ENCODE measurements around the gene RTF2. TPM values are rescaled to one million over a fixed set of nuclear protein-coding genes. Genes with fewer than 3 reads are reported as not detected.
A peak's percentile ranks its signal among the peaks of the same experiment; 100 is the strongest.

The RTF2 gene
- polyA plus RNA-seq, 12 donors = 91.7 to 162 (median 102) TPM; not detected in 1

DNA sequence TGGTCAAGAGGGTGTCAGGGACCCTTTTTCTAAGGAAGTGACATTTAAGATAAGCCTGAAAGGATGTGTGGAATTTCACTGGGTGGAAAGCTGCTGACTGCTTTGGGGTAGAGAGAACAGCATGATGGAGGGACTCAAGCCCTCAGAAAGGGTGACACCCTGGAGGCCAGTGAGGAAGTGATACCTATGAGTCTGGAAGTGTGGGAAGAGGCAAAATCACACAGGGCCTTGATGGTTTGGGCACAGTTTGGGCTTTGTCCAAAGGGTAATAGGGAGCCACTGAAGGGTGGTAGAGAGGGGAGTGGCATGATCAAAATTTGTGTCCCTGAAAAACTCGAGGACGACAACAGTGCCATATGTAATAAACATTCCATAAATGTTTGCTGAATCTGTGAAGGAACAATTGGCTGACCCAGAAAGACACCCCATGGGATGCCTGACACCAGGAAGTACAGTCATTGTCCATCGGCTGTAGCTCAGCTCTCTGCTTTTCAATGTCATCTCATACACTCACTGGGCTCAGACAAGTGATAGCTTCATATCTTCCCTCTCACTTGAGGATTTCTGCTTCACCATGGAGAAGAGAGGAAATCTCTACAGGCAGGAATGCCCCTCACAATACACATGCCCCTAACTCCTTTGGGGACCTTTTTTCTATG, 35.1 kb upstream of the RTF2 start:
- no peak for DNase-seq

- peak; percentile 24 for DNase-seq
These were observed 34.6 kb upstream of the RTF2 start for GRCh38 chr20:56433880-56434255.

DNA sequence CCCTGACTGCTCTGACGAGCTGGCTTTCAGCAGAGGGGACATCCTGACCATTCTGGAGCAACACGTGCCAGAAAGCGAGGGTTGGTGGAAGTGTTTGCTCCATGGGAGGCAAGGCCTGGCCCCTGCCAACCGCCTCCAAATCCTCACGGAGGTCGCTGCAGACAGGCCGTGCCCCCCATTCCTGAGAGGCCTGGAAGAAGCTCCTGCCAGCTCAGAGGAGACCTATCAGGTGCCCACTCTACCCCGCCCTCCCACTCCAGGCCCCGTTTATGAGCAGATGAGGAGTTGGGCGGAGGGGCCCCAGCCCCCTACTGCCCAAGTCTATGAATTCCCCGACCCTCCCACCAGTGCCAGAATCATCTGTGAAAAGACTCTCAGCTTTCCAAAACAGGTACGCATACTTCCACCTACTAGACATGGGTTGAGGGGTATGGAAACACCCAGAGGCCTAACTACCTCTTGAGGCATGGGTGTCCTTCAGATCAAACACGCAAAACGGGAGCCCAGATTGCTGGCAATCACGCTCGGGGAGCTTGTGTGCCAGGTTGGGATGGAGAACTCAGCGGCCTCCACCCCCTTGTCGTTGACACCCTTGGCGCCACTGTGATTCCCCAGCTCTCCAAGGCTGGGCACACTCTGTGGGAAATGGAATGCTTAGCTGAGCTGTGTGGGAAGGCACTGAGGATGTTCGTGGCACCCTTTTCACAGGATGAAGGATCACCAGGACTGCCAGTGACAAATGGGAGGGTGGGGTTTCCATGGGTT, 31.0 kb upstream of the RTF2 start:
- no peak for DNase-seq

DNA sequence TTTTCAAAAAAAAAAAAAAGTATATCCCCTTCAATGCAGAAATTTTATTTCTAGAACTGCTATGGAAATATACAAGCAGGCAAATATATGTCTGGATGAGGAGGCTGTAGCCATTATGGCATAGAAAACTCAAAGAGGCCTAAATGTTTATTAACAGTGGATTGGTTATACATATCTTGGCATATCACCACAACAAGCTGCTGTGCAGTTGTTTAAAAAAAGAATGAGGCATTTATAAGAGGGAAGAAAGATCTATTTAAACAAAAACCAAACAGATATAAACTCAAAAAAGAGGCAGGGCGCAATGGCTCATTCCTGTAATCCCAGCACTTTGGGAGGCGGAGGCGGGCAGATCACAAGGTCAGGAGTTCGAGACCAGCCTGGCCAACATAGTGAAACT, 30.1 kb upstream of the RTF2 start:
- DNase-seq = no peak

DNA sequence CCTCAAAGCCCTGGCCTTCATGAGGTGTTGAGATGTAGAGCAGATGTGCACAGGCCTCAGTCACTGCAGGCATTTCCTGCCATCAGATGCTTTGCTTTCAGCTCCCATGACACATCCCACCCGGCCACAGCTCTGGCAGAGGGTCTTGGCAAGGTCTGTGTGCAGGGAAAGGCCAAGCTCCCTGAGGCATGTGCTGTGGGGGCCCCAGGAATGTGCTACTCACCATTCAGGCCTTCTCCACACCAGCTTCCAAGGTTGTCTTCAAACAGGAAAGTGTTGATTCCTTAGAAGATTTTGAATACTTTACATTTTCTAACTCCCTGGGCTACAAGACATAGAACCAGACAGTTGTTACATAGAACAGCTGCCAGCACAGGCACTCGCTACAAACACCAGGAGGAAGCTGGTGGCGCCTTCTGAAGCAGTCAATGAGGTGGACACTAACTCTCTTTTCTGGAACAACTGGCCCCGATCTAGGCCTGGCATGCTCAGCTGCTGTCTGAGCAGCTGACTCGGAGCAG, 28.6 kb upstream of the RTF2 start:
- DNase-seq = peak; percentile 58

DNA sequence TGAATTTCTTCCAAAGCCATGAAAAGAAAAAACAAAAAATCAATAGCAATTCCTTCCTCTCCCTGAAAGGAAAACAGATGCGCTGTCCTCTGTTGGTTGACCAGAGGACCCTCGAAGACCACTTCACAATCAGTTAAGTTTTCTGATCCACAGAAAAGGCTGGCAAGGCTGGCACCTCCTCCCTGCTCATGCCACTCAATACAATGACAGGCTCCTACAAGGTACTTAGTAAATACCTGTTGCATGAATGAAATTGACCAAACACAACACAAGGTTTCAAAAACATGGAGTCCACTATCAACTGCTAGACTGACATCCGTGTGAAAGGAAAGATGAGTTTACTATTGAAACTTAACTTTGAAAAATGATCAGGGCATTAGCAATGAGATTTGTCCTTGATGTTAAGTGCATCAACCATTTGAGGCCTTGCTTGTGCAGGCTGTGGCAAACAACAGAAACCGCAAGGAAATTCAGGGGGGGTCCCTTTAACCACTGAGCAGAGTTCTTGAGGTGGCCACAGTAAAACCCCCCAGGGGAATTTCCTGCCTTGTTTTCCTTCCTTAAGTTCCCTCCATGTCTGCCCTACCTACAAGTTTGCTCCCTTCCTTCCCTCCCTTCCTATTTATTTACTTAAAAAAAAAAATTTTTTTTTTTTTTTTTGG, 27.9 kb upstream of the RTF2 start:
- DNase-seq = no peak

DNA sequence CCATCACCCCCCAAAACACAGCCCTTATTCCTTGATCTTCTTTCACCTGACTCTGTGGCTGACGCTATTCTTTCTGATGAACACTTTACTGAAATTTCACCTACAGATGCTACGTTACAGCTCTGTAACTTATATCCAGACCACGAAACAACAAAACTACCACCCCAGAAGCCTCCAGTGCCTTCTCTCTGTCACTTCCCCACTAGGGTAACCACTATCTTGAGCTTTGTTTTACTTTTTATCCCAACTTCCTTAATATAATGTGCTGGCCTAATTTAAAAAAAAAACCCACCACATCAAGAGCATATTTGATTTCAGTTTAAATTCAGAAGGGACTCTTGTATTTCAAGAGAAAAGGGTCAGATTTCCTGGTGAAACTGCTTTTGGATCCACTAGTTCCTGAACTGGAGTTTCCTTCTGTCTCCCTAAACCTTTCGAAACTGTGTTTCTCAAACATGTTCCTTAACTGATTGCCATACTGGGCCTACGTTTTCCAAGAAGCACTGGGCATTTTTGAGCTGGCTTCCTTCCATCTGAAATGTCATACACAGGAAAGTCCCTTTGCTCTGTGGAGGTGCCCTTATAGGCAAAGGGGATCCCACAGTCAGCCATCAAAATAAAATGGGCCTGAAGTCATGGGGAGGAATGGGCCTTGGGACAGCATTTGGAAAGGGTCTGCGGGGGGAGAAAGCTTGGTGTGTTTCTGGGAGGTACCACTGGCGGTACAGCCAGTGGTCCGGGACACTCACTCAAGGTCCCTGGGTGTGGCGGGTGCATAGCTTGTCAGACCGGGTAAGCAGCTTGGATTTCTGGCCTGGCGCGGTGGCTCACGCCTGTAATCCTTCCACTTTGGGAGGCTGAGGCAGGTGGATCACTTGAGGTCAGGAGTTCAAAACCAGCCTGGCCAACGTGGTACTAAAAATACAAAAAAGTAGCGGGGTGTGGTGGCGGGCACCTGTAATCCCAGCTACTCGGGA, 25.8 kb upstream of the RTF2 start:
- DNase-seq = no peak

DNA sequence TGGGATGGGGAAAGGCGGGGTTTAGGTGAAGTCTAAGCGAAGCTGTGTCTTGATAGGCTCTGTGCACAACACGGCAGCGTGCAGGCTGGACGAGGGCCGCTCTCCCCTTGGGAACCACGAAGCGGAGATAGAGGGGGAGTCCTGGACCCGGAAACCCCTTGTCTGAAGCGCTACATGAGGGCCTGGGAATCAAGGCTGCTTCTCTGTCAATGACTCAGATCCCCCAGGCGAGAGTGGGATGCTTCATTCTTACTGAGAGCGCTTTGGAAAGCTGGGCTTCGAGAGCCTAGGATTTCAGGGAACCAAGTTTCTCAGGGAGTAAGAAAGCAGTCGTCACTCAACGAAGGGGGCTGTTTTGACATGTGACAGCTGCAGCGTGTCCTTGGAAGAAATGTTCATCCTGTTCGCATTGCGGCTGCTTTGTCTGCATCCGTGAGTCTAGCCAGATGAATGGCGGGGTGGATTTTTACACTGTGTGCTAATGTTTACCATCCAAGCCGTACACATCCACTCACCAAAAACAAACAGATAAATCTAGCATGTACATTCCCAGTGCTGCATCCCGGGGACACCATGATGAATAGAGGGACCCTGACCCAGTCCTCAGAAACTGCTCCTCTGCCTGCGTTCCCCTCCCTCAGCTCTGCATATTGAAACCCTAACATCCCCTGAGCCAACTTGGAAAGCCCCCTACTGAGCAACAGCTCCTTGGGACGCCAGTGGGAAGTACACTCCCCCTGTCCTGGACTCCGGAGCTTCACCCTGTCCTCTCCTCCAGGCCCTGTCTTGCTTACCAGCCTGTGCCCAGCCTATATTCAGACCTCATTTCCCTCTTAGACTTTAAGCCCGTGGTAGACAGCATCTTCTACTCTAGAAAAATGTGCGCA, 24.5 kb upstream of the RTF2 start:
- no peak for DNase-seq

GRCh38 chr20:56445130-56445529, 23.3 kb upstream of the RTF2 start:
- no peak for DNase-seq

DNA sequence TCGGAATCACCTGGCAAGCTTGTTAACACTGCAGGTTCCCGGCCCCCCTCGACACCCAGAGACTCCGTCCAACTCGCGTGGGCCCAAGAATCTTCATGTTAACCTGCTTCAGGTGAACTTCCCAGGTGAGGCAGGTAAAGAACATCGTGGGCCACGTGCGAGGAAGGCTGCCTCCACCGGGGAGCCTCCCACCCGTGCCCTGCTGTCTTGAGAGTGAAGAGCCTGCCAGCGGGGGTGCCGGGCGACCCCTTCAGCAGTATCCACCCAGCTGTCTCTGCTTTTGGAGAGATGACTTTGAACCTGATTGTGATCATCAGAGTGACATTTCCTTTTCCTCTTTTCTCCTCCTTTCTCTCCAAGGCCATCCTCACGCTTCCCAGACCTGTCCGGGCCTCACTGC, 22.9 kb upstream of the RTF2 start:
- no peak for DNase-seq

DNA sequence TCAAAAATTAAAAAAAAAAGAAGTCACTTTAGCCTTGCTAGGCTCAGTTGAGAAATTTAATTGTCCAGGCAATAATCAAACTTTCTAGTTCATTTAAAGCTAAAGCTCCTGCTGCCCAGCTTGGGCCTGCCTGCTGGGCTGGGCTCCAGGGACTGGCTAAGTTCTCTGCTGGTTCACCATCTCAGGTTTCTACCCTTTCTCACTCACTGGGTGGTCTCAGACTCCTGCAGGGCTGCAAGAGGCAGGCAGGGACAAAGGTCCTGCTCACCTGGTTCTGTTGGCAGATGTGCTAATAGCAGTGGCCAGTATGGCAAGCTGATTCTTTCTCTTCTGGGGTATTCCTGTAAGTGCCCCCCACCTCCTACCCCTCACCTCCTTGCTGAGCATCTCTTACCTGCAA, 21.2 kb upstream of the RTF2 start:
- DNase-seq = no peak

DNA sequence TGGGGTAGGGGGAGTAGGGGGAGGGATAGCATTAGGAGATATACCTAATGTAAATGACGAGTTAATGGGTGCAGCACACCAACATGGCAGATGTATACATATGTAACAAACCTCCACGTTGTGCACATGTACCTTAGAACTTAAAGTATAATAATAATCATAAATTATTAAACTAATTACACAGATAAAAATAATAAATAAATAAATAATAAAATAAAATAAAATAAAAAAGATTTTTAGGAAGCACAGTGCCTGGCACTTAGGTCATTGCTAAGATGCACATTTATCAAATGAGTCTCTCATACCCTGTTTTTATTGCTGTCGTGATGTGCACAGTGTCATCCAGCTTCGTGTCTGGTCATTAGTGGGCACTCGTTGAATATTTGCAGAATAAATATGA, 19.0 kb upstream of the RTF2 start:
- no peak for DNase-seq

DNA sequence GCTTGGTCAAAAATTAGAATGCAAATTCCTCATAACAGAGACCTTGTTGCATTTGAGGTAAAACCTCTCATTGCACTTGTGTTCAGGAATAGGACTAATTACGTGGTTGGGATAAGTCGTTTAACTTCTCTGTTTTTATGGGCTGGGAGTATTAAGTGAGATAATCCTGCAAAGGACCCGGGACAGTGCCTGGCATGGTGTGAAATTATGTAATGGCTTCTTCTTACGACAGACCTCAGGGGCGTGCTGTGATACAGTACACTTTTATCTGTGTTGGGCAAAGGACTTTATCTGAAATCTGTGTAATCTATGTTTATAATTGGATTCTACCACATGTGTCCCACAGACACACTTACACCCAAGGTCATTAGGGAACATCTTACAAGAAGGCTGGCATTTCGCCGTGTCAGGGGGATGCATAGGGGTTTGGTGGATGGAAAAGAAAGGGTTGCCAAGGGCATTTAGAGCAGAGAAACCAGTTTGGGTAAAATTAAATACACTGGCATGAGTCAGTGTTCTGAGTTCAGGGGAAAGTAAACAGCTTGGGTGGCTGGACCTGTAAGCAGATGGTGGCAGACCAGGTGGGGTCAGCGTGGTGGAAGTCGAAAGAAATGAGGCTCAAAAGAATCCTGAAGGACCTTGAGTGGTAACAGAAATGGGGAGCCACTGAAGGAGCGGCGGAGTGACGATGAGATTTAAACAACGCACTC, 17.2 kb upstream of the RTF2 start:
- no peak for DNase-seq

DNA sequence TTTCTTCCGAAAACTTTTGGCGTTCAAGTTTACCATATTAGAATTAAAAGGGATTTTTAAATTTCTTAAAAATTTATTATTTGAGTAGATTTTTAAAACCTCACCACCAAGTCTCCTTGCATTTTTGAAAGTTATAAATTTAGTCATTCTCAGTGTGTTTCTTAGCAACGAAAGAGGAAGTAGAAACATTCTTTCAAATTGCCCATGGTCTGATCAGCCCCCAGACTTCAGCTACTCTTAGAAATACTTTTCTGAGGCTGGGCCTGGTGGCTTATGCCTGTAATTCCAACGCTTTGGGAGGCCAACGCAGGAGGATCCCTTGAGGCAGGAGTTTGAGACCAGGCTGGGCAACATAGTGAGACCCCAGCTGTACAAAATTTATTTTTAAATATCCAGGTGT, 15.1 kb upstream of the RTF2 start:
- DNase-seq = no peak

DNA sequence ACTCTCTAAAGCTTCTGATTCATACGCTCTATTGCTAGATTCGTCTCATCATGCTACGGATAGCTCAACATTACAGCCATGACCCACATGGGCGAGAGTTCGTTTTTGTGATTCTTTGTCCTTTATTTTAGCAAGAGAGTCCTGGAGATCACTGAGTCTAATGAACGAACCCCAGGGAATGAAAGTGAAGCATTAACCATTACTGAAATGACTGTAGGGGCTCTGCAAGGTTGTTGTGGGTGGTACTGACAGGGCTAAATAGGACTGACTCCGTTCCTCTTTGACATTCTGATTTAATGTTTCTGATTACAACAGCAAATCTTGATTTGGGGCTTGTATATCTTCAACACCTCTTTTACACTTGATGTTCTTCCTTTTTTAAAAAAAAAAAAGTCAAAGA, 13.7 kb upstream of the RTF2 start:
- DNase-seq = no peak

GRCh38 chr20:56458206-56458821, 10.1 kb upstream of the RTF2 start:
- no peak for DNase-seq

DNA sequence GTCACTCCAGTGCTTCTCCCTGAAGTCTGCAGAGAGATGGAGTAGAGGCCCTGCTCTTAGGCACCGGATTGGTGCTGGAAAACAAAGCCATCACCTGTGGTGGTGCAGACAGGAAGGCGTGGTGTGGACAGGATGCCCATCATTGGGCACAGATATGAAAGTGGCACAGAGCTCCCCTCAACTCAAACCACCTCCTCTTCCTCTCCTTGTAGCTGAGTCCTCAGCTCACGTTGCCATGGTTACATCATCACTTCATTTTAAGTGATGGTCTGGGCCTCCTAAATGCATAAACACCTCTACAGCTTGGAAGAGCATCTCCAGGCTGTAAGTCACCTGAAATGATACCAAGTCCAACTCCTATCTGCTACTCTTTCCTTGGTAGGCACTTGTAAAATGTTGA, 8.0 kb upstream of the RTF2 start:
- DNase-seq = no peak

- no peak for DNase-seq
These were observed 6.9 kb upstream of the RTF2 start for GRCh38 chr20:56461576-56461975.

- no peak for DNase-seq
These were observed 5.0 kb upstream of the RTF2 start for GRCh38 chr20:56463428-56463827.

- DNase-seq = no peak
These were observed 2.4 kb upstream of the RTF2 start for GRCh38 chr20:56465997-56466396.

Data from muscle of arm (tissue), 12 donors.